HPDE6-E6E7 (cell line): Measurements from ENCODE around the gene HDGFL2.

Experiments
- DNase-seq: peaks from one replicate; pipeline ENCODE4 v3.0.0; 2011; ENCODE audit warnings: missing footprints; ENCODE audit errors: extremely low spot score

HDGFL2 gene

DNA sequence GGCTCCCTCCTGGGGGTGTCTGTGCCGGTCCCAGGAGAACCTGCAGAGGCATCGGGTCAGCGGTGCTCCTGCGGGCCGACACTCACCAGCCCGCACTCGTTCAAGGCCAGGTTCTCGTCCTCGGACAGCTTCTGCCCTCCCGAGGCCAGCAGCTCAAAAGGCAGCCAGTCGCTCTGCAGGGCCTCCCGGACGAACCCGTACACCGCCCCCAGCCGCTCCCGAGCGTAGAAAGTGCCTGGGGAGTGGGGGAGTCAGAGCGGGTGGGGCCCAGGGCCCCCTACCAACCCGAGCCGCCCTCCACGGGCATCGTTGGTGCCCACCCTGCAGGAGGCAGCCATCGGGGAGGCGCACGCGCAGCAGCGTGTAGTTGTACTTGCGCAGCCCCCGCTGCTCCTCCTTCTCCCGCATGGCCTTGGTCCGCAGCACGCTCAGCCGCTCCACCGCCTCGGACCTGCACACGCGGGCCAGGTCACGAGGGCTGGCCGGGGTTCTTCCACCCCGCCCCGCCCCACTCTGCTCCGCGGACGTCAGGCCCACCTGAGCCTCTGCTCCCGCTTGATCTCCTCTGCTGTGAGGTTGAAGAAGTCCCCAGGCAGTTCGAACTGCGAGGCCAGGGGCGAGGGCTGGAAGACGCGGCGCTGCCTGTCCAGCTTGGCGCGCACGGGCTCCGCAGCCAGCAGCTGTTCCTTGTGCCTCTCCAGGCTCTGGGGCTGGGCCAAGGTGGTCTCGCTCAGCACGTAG lies 26.0 kb upstream of the HDGFL2 start:
- no peak for DNase-seq

DNA sequence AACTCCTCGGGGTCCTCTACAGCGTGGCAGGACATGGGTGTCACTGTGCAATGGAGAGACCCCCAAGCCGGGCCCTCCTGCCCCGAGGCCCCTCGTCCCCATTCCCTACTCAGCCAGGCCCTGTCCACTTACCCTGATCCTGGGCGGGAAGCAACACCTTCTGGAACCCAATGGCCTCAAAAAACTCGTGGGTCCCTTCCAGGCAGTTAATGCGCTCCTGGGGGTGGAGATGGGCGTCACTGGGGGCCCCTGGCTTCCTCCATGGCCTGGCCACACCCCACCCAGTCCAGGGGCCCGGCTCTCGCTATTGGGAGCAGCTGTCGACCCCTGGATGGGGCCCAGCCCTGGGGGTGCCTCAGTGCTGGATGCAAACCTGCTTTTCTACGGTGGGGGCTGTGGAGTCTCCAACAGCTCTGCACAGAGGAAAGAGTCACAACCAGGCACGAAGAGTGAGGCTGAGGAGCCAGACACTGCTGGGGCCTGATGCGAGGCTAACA lies 25.3 kb upstream of the HDGFL2 start:
- DNase-seq, result no peak

DNA sequence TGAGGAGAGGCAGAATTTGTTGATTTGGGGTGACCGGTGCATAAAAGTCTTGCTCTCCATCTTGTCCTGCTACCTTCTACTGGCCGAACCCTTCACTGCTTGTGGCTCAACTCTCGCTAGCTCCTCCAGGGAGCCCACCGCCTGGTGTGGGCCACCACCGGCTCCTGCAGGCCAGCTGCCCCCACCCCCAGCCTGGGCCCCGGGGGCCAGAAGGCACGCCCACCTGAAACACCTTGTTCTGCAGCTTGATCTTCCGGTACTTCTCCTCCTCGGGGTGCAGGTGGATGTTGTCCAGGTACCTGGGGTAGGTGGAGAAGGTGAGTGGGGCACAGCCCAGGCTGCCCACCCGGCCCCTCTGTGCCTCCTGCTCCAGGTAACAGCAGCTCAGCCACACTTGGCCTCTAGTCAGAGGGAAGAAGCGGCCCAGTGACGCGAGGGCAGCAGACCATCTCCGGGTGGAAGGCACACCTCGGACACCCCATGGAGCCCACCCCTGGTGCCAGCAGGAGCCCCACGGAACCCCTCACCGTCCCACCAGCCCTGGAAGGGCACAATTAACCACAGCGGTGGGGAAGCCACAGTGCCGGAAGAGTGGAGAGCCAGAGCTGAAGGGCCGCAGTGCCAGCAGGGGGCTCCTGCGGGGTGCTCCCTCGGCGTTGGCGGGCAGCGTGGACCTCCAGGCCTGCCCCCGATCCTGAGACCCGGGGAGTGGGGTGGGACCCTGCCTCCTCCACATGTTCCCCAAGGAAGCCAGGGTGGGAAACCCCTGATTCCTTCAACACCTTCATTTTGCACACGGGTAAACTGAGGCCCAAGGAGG lies 24.6 kb upstream of the HDGFL2 start:
- no peak for DNase-seq

DNA sequence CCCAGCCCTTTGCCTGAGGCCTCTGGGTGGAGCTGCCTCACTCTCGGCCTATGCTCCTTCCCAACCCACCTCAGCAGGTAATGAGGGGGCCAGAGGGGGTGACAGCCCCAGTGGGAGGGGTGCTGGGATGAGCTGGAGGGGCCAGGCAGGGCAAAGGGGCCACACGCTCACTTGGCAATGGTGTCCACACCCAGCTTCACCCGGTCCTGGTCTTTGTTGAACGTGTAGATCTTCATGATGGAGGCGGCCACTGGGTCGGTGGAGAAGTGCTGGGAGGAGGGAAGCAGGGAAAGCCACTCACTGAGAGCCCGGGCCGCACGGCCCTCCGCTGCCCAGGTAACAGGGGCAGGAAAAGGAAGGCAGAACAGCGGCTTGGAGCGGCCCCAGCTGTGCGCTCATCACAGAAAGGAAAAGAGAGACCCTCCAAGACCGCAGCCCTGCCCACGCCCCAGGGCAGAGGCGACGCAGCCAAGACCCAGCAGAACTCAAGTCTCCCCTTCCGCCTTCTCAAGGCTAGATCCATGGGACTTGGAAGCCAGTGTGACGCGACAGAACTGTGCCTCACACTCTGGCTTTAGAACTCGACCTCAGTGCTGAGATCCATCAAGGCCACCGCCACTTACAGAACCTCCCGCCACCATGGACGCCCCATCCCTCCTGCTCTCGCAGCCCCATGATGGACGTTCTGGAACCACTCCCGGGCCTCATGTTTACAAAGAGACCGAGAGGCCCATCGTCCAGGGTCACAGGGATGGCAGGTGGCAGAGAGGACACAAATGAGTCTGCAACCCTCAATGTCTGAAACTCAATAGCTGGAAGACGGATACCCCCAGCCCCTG lies 23.7 kb upstream of the HDGFL2 start:
- DNase-seq, result no peak

DNA sequence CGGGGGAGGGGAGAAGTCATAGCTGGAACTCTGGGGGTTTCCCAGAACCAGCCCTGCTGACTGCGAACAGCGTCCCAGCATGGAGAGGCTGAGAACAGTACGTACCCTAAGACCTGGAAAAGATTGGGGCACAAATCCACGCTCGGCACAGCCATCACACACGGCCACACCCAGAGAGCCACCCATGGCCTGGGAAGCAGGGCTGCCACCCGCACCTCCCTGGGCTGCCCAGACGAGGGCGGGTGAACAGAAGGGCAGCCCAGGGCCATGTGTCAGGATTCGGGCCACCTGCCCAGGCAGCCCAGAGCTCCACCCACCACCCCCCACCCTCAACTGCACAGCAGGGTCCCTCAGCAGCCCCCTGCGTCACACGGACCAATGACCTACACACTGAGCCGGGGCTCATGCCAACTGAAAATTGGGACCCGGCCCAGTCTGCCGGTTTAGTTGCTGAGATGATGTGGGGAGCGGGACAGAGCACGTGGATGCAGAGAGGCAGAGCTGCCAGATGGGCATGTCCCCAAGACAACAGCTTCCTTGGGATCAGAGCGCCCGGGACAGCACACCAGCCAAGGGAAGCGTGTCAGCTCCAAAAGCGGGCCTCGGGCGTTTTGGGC lies 23.0 kb upstream of the HDGFL2 start:
- no peak for DNase-seq

DNA sequence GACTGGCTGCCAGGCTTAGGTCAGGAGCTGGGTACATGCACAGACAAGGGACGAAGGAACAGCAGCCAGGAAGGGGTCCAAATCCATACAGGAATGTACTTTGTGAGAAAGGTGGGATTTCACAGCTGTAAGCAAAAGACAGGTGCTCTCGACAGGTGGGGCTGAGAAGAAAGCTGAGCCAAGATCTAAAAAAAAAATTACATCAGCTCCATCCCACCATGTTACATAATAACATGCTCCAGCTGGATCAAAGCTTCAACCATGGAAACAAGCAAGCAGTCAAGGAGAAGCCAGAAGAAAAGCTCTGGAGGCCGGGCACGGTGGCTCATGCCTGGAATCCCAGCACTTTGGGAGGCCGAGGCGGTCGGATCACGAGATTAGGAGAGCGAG lies 22.5 kb upstream of the HDGFL2 start:
- no peak for DNase-seq

DNA sequence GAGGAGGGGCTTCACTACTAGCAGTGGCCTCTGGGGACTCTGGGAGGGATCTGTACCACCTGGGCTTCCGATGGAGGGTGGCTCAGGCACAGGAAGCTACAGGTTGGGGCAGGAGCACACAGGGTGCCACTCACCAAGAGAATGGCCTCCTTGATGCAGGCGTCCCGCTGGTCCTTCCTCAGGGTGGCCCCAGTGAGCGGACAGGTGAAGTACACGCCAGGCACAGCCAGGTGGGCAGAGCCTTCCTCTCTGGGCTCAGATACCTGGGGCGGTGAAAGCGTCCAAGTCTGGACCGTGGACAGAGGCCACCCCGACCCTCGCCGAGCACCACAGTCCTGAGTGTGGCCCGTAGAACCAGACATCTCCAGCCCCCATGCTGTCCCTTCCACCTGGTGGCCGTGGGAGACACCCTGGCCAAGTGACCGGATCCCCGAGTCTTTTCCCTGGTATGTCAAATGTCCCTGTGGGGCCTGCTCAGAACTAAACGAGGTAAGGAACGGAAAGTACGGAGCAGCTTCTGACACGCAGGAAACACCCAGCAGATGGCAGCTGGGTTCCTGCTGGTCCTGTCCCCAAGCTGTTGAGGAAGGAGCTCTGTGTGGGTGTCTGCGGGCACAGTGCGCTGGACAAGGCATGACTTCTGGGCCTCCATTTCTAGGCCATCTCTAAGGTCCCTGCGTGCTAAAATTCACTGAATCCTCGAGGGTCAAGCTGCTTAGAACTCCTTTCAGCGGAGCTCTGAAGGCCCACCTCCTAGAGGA lies 19.7 kb upstream of the HDGFL2 start:
- no peak for DNase-seq

DNA sequence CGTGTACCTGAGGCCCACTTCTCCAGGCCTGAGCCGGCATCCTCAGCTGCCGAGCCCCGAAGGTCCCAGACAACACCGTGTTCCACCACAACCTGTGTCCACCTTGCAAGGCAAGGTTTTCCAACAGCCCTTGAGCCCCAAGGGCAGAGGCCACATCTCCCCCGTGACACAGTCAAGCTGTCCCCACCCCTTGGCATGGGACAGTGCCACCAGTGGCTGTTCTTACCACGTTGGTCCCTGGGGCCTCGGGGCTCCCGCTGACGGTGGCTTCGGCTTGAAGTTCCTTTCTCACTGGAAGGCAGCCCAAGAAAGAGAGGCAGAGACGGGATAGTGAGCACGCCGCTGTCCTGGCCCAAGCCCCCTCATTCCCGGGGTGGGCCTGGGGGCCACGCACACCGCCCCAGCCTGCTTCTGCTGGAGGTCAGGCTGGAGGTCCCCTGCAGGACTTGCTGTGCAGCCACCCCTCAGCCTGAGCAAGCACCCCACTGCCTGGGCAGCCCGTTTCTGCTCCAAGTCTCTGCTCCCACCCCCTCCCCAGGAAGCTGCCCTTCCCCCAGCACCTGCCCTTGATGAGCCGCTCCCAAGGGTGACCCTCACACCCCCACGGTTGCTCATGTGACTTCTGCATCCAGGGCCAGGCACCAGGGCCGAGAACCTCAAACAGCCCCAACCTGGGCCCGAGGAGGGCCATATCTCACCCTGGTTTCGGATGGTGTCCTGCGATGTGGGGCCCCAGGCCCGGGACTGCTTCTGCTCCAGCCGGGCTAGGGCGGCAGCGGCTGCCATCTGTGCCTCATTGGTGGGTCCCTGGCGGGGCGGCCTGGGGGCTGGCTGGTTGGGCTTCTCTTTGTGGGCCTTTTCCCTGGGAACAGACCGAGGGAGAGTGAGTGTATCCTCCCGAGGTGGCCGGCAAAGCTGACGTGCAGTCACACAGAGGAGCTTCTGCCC lies 18.6 kb upstream of the HDGFL2 start:
- DNase-seq, result no peak

DNA sequence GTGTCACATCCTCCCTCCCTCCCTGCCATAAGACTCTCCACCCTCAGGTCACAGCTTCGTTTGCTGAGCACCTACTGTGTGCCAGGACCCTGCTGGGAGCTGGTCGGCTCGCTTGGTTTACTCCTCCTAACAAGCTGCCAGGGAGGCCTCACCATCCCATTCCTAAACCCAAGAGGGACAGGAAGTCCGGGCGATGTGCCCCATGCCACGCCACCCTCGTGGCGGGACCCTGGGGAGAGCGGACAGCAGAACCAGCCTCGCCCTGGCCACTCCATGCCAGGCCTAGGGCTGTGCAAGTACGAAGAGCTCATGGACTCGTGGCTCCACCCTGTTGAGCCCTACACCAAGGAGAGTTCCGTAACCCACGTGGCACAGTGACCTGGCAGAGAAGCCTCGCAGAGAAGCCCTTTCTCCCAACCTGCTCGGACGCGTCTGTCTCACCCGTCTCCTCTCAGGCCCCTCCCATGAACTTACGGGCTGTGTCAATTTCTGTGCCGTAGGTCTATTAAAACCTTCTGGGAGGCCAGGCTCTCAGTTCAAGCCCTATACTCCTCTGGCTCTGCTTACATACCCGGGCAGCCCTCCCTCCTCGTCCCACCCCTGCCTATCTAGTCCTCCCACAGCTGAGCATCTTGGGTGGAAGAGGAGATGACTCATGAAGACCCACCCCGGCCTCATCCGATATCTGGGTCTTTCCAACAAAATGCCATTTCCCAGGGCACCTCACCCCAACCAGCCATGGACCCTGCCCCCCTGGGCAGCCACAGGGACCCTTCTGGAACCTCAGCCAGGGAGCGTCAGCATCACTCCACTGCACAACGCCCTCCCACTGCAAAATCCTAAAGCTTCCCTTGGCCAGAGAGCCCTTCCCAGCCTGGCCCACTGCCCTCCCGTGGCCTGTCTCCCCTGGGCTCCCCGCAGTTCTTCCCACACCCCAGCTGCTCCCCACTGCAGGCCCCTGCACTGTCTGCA lies 17.1 kb upstream of the HDGFL2 start:
- peak; percentile 71 for DNase-seq

DNA sequence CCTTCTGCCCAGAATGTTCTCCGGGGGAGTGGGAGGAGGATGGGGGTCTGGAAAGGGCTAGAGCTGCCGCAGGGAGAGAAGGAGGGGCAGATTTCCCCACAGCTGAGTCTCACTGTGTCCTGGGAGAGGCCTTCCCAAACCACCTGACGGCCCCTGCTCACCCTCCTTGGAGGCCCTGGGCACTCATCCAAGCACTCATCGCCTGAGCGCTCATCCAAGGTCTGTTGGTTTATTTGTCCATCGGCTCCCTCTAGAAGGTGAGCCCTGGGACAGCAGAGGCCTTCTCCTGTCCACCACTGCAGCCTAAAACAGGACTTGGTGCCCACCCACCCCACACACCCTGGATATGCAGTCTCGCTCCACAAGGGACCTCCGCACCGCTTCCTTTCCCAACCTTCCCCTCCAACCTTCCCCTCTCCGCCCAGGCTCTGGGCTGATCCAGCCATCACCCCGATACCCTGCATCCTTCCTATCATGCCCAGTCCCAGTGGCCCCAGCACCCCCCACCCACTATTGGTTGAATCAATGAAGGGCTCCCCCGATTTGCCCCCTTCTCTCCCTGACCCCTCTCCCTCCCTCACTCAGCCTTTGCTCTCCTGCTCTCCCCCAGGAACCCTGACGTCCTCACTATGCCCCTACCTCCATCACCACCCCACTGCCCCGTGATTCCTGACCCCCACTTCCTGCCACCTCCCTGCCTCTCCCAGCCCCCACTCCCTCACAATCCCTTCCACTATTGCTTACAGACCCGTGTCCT lies 16.2 kb upstream of the HDGFL2 start:
- peak; percentile 38 for DNase-seq

DNA sequence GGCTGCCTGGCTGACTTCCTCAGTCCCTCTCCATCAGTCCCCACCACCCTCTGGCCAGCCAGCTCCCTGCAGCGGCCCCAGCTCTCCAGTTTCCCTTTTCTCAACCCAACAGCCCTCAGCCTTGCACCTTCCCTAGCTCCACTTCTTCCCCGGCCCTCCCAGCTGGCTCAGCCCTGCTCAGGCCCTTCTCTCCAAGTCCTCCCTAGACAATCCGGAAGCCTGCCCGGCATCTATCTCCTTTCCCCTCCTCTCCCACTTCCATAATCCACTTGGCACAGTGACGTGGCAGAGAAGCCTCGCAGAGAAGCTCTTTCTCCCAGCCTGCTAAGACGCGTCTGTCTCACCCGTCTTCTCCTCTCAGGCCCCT lies 15.6 kb upstream of the HDGFL2 start:
- DNase-seq, result peak; percentile 49

DNA sequence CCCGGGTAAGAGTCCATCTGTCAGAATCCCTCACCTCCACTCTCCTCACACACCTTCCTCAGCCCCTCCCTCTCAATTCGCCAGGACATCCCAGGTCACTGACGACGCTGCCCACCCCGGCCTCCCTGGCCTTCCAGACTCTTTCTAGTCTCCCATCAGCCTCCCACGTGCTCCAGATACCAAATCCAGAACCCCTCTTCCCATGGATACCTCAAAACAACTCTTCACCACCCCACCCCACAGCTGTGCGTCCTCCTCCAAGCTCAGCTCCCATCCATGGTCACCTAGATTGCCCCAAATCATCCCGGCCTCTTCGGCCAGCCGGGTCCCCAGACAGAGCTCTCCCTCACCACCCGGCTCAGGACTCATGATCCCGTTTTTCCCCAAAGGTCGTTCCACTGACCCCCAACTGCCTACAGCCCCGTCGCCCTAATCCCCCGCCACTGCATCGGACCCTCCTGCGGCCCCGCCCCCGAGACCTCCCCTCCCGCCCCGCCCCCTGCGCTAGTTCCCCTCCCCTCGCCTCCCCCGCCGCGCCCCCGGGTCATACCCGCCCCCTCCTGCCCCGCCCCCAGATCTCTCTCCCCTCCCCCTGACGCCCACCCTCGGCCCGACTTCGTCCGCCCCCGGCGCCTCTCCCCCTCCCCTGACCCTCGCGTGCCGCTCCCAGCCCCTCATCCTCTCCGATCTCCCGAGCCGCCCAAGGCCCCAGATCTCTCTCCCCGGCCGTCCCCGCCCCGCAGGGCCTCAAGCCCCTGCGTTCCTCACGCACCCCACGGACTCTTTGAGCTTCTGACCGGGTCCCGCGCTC lies 15.0 kb upstream of the HDGFL2 start:
- DNase-seq, result peak; percentile 36

DNA sequence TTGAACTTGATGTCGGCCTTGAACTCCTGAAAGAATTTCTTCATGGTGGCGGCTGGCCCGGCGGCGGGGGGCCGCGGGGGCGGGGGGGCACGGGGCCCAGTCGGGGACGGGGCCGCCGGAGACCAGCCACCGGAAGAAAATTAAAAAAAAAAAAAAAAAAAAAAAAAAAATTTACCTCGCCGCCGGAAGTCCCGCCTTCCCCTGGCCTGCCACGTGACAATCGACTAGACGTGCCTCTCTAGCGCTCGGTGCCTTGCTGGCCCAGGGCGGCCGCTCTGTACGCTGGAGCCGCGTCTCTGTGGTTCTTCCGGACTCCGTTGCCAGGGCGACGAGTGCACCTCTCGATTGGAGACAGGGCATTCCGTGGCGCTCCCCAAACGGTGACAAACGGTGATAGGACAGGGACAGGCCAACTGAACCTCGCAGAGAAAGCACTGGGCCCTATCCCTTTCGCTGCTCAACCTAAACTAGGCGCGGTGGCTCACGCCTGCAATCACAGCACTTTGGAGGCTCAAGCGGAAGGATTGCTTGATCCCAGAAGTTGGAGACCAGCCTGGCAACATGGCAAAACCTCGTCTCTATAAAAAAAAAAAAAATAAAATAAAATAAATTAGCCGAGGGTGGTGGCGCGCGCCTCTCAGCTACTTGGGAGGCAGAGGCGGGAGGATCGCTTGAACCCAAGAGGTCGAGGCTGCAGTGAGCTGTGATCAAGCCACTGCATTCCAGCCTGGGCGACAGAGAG lies 14.3 kb upstream of the HDGFL2 start, which contains the start of gene UBXN6:
Gene UBXN6, minus strand, starts transcription at position 141 of the 742 bp plus-strand sequence. Its CDS starts 97 bp downstream, at position 44.
- peak; percentile 93 for DNase-seq

DNA sequence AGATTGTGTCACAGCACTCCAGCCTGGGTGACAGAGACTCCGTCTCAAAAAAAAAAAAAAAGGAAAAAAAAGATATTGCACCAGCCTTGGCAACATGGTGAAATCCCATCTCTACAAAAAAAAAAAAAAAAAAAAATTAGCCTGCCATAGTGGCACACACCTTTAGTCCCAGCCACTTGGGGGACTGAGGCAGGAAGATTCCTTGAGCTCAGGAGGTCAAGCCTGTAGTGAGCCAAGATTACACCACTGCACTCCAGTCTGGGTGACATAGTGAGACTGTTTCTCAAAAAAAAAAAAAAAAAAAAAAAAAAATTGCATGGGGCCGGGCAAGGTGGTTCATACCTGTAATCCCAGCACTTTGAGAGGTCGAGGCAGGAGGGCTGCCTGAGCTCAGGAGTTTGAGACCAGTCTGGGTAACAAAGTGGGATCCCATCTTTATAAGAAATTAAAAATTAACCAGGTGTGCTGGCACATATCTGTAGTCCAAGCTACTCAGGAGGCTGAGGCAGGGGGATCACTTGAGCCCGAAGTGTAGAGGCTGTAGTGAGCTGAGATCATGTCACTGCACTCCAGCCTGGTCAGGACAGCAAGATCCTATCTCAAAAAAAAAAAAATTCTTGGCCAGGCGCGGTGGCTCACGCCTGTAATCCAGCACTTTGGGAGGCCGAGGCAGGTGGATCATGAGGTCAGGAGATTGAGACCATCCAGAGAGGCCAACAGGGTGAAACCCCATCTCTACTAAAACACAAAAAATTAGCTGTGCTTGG lies 7.1 kb upstream of the HDGFL2 start:
- DNase-seq, result no peak

DNA sequence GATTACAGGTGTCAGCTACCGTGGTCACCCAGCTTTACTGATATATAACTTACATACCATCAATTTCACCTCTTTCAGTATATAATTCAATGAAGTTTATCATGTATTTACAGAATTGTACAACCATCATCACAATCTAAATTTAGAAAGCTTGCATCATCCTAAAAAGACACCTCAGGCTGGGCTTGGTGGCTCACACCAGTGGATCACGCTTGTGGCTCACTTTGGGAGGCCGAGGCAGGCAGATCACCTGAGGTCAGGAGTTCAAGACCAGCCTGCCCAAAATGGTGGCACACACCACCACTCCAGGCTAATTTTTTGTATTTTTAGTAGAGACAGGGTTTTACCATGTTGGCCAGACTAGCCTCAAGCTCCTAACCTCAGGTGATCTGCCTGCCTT lies 4.3 kb upstream of the HDGFL2 start:
- DNase-seq, result no peak
